B cell (primary cell): Measurements from ENCODE around the gene MYO6. TPM values are rescaled to one million over a fixed set of nuclear protein-coding genes. Genes with fewer than 3 reads are reported as not detected.
"Not testable (repeated sequence)": the region's sequence is repeated elsewhere in the genome, so short reads cannot be mapped to it uniquely, and the experiment has no call there.

Source experiments
- ATAC-seq: fragments of 200-7000 bp; cut with Tn5 transposase; one replicate; pipeline ENCODE4 v1.10.0; 2021; ENCODE audit warnings: low read depth, mild to moderate bottlenecking, moderate number of reproducible peaks, moderate library complexity
- CTCF ChIA-PET: fragments of 350-600 bp; sonication (Branson Sonifier 250); formaldehyde crosslinking; loops from one replicate; lab custom pipeline; 2021; ENCODE audit warnings: antibody characterized with exemption, inconsistent platforms; lab: Charles Lee
- POLR2A ChIA-PET: fragments of 350-600 bp; sonication (Branson Sonifier 250); formaldehyde crosslinking; loops from one replicate; lab custom pipeline; 2021; ENCODE audit warnings: antibody characterized with exemption; lab: Charles Lee
- DNase-seq: peaks from one replicate; pipeline ENCODE4 v3.0.0; 2013
- H2AFZ ChIP-seq: 2 replicates; pipeline ENCODE4 v1.6.1; 2012; ENCODE audit warnings: mild to moderate bottlenecking, low read depth, low read length; ENCODE audit not compliant: insufficient read depth, poor library complexity, severe bottlenecking
- H3K27ac ChIP-seq, 2 donors: 1 replicate in 1 of 2; 2 replicates in 1 of 2; pipeline ENCODE4 v1.5.1; 2012 to 2013; ENCODE audit warnings: low read length in 2 of 2, mild to moderate bottlenecking in 2 of 2, moderate library complexity in 1 of 2
- H3K27me3 ChIP-seq, 4 experiments: fragments of 200-600 bp in 1 of 4; sonication (generic) in 1 of 4; replicated peaks in 1 of 4; 1 replicate in 2 of 4; 2 replicates in 2 of 4; pipeline versions ENCODE4 v1.6.1 to v1.7.0; 2013 to 2016; ENCODE audit warnings: low read length in 3 of 4, mild to moderate bottlenecking in 2 of 4, mixed read lengths in 1 of 4, moderate library complexity in 1 of 4; ENCODE audit not compliant: insufficient read depth in 4 of 4, control insufficient read depth in 3 of 4; ENCODE audit errors: control extremely low read depth in 1 of 4
- H3K36me3 ChIP-seq, 2 experiments: replicated peaks in 1 of 2; 1 replicate in 1 of 2; 2 replicates in 1 of 2; pipeline versions ENCODE4 v1.6.1 to v1.7.1; 2013; ENCODE audit warnings: low read length in 1 of 2; ENCODE audit not compliant: insufficient read depth in 2 of 2, control insufficient read depth in 1 of 2; ENCODE audit errors: control extremely low read depth in 1 of 2, extremely low read depth in 1 of 2
- H3K4me1 ChIP-seq, 2 donors: fragments of 200-600 bp in 1 of 2; sonication (generic) in 1 of 2; 1 replicate in 1 of 2; 2 replicates in 1 of 2; pipeline versions ENCODE4 v1.5.1 to v1.6.1; 2013 to 2017; ENCODE audit warnings: low read length in 2 of 2; ENCODE audit not compliant: control insufficient read depth in 2 of 2, insufficient read depth in 2 of 2
- H3K4me2 ChIP-seq: replicated peaks from 2 replicates; pipeline ENCODE3; 2012; ENCODE audit warnings: mild to moderate bottlenecking, low read depth, low read length; ENCODE audit not compliant: poor library complexity, severe bottlenecking
- H3K4me3 ChIP-seq, 5 experiments: fragments of 200-600 bp in 1 of 5; sonication (generic) in 1 of 5; 1 replicate in 3 of 5; 2 replicates in 2 of 5; pipeline versions ENCODE4 v1.5.1 to v1.7.0; 2011 to 2016; ENCODE audit warnings: low read length in 4 of 5, mild to moderate bottlenecking in 4 of 5, low read depth in 2 of 5, control low read depth in 1 of 5, moderate library complexity in 1 of 5; ENCODE audit not compliant: insufficient read depth in 1 of 5; ENCODE audit errors: control extremely low read depth in 1 of 5, extremely low read depth in 1 of 5
- H3K79me2 ChIP-seq: fragments of 200-600 bp; sonication (generic); one replicate; pipeline ENCODE4 v1.6.0; 2016; ENCODE audit warnings: low read length; ENCODE audit not compliant: control insufficient read depth, insufficient read depth
- H3K9ac ChIP-seq: fragments of 200-600 bp; sonication (generic); 2 replicates; pipeline ENCODE4 v1.6.1; 2017; ENCODE audit warnings: mild to moderate bottlenecking, low read length, moderate library complexity
- H3K9me3 ChIP-seq, 3 donors: one replicate each; pipeline versions ENCODE4 v1.6.1 to v1.7.1; 2013; ENCODE audit warnings: low read length in 2 of 3; ENCODE audit not compliant: control insufficient read depth in 2 of 3, insufficient read depth in 1 of 3; ENCODE audit errors: control extremely low read depth in 1 of 3
- H4K20me1 ChIP-seq: 2 replicates; pipeline ENCODE4 v1.6.0; 2012; ENCODE audit warnings: mild to moderate bottlenecking, low read length; ENCODE audit not compliant: insufficient read depth, control insufficient read depth, poor library complexity, severe bottlenecking
- H3K27ac Mint-ChIP-seq: one replicate; pipeline ENCODE4 v1.8.0; 2021; ENCODE audit warnings: mixed read lengths
- H3K27me3 Mint-ChIP-seq: one replicate; pipeline ENCODE4 v1.8.0; 2021; ENCODE audit warnings: mixed read lengths
- H3K4me1 Mint-ChIP-seq: one replicate; pipeline ENCODE4 v1.8.0; 2021; ENCODE audit warnings: mixed read lengths
- H3K4me3 Mint-ChIP-seq: one replicate; pipeline ENCODE4 v1.8.0; 2021; ENCODE audit warnings: mixed read lengths
- H3K9me3 Mint-ChIP-seq: one replicate; pipeline ENCODE4 v1.8.0; 2022; ENCODE audit warnings: mixed read lengths; ENCODE audit not compliant: insufficient read depth
- EZH2 ChIP-seq: IDR thresholded peaks from 2 replicates; pipeline ENCODE4 v1.6.1; 2012; ENCODE audit warnings: borderline replicate concordance, low read depth, mild to moderate bottlenecking, moderate library complexity, low read length; ENCODE audit not compliant: insufficient read depth, poor library complexity, severe bottlenecking
- WGBS: methylation state at CpG from one replicate; pipeline ENCODE4 v1.1.5; 2013; ENCODE audit warnings: missing lambda C conversion rate; ENCODE audit not compliant: insufficient coverage; 5-methylcytosine and 5-hydroxymethylcytosine counted together
- intact Hi-C: fragments of 100-400 bp; cut with micrococcal nuclease; formaldehyde crosslinking; loops from one replicate; pipeline ENCODE4 v1.10.0; 2022
- polyA minus RNA-seq: library from RNA; depleted of rRNA, polyadenylated mRNA; stranded (reverse); fragments of >200 nt; gene quantifications from 2 replicates; pipeline ENCODE4 v1.2.3, GENCODE V29; 2012
- polyA plus RNA-seq: library from polyadenylated mRNA; depleted of rRNA; stranded (reverse); fragments of >200 nt; gene quantifications from 2 replicates; pipeline ENCODE4 v1.2.3, GENCODE V29; 2012
- total RNA-seq, 2 donors: library from RNA; stranded (reverse); fragments of 120-200 nt in 1 of 2; gene quantifications; 1 replicate in 1 of 2; 2 replicates in 1 of 2; pipeline versions ENCODE4 v1.2.3 to v1.2.4, GENCODE V29; 2013 to 2022
- TF ChIP-seq, protein P1 (sequence below): fragments of 200-600 bp; IDR thresholded peaks from one replicate; pipeline ENCODE4 v1.8.0; 2022; ENCODE audit warnings: antibody characterized with exemption, mild to moderate bottlenecking

The MYO6 gene
- total RNA-seq, result 0.39 and 0.59 TPM in 2 replicates
- total RNA-seq (2013), result 0.23 TPM
- polyA plus RNA-seq, result 0.09 and 0.13 TPM in 2 replicates
- 0.09 and 0.21 TPM in 2 replicates for polyA minus RNA-seq

DNA sequence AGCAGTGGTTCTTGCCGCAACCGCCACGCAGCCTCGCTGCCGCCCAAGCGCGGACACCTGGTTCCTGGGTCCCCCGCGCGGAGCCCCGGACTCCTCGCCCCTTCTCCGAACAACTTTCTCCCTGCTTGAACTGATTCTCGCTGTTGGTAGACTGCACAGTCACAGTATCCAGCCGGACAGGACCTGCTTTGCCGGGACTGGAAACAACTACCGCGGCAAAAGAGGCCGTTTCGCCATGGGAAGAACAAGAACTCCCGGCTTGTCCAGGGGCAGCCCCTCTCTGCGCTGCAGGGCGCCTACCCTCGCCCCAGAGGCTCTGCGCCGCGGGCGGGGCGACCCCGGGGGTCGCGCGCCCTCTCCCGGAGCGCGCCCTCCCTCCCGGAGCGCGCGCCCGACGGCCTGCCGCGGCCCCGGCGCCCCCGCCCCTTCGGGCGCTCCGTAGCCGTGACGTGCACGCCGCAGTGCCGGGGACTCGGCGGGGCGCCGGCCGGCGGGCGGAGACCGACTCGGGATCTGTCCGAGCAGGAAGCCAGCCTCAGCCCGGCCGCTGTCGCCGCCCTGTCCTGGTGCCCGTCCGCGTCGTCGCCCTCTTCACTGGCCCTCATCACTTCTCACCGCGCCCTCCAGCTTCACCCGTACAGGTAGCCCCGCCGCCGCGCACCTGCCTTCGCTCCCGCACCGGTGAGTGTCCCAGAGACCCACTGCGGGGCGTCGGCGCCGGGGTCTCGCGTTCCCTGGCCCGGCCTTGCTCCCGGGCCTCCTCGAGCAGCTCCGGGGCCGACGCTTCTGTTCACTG, at the start of gene MYO6:
Gene MYO6, plus strand, starts transcription at position 497 of the 796 bp plus-strand sequence. CDS start 68,309 bp downstream, outside the sequence.
- peak within 1 kb of the TSS; percentile 57 to 73 (median 71) for H3K4me3 ChIP-seq
- peak within 1 kb of the TSS in 1 of 2 donors; percentile 43 for H3K27ac ChIP-seq
- TF ChIP-seq EZH2, result no peak
- TF ChIP-seq, protein P1, sequence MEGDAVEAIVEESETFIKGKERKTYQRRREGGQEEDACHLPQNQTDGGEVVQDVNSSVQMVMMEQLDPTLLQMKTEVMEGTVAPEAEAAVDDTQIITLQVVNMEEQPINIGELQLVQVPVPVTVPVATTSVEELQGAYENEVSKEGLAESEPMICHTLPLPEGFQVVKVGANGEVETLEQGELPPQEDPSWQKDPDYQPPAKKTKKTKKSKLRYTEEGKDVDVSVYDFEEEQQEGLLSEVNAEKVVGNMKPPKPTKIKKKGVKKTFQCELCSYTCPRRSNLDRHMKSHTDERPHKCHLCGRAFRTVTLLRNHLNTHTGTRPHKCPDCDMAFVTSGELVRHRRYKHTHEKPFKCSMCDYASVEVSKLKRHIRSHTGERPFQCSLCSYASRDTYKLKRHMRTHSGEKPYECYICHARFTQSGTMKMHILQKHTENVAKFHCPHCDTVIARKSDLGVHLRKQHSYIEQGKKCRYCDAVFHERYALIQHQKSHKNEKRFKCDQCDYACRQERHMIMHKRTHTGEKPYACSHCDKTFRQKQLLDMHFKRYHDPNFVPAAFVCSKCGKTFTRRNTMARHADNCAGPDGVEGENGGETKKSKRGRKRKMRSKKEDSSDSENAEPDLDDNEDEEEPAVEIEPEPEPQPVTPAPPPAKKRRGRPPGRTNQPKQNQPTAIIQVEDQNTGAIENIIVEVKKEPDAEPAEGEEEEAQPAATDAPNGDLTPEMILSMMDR, result no peak
- H3K9ac ChIP-seq, result peak within 1 kb of the TSS; percentile 83
- CTCF ChIA-PET, result no interaction called here
- H3K27ac Mint-ChIP-seq, result peak within 1 kb of the TSS; percentile 32
- WGBS, result under 1% methylated on average over 97 of the region's 97 CpGs
- DNase-seq (peak; percentile 56), ATAC-seq (peak; percentile 66)
- peak within 1 kb of the TSS; percentile 99 for H3K4me2 ChIP-seq
- peaks cover 2% of the 10 kb centered on the region for H3K9me3 Mint-ChIP-seq
- intact Hi-C loops, result loop anchor here (2.0 to 5.0 kb wide), 3 partner anchors 72 to 507 kb away; partner anchors contain the start of gene COX7A2
- peaks cover under 1 to 63% (median 54%) of the 10 kb centered on the region in 4 experiments for H3K27me3 ChIP-seq
- peaks cover 25 to 28% of the 10 kb centered on the region in 2 donors for H3K4me1 ChIP-seq
- peaks cover 19% of the 10 kb centered on the region for H3K4me1 Mint-ChIP-seq
- H3K9me3 ChIP-seq, result peaks cover 0 to 19% (median 0%) of the 10 kb centered on the region in 3 donors
- no peaks in the 10 kb centered on the region for H4K20me1 ChIP-seq
- H3K36me3 ChIP-seq, result no peaks in the 10 kb centered on the region
- H3K79me2 ChIP-seq, result no peaks in the 10 kb centered on the region
- POLR2A ChIA-PET, result no interaction called here
- peak within 1 kb of the TSS; percentile 89 for H3K4me3 Mint-ChIP-seq
- peak within 1 kb of the TSS; percentile 89 for H2AFZ ChIP-seq
- H3K27me3 Mint-ChIP-seq, result peaks cover 60% of the 10 kb centered on the region

DNA sequence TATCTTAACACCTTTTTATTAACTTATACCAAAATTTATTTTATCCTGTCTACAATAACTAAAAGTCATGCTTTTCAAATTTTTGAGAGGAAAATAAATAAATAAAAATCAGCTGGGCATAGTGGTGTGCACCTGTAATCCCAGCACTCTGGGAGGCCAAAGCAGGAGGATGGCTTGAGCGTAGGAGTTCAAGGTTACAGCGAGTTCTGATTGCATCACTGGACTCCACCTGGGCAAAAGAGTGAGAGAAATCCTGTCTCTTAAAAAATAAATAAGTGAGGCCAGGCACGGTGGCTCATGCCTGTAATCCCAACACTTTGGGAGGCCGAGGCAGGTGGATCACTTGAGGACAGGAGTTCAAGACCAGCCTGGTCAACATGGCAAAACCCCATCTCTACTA, 40.7 kb upstream of the MYO6 start:
- H3K4me1 Mint-ChIP-seq, H3K4me1 ChIP-seq, H3K4me2 ChIP-seq, H3K4me3 Mint-ChIP-seq, H3K27ac Mint-ChIP-seq, H4K20me1 ChIP-seq, CTCF ChIA-PET, DNase-seq, intact Hi-C loops, ATAC-seq, H3K9ac ChIP-seq, POLR2A ChIA-PET, H3K27ac ChIP-seq, H3K27me3 Mint-ChIP-seq, H3K27me3 ChIP-seq, H3K9me3 ChIP-seq, H2AFZ ChIP-seq, H3K79me2 ChIP-seq, H3K9me3 Mint-ChIP-seq, H3K4me3 ChIP-seq: not testable (repeated sequence)
- peaks cover 5 to 30% of the 10 kb centered on the region in 2 experiments for H3K36me3 ChIP-seq
- 100% methylated on average over 3 of the region's 4 CpGs for WGBS
